ENCODE results near the gene SYNM. TPM values are rescaled to one million over a fixed set of nuclear protein-coding genes. Genes with fewer than 3 reads are reported as not detected.
"Not testable (repeated sequence)": the region's sequence is repeated elsewhere in the genome, so short reads cannot be mapped to it uniquely, and the experiment has no call there.

Gene SYNM
- total and polyA plus RNA-seq, 2 experiments from 2014 or later: 0.18 to 0.97 TPM

GRCh38 chr15:99073008-99073717 is 31.7 kb upstream of the SYNM start:
- no peak for DNase-seq
- H2AFZ ChIP-seq: no peak overlapping the region

DNA sequence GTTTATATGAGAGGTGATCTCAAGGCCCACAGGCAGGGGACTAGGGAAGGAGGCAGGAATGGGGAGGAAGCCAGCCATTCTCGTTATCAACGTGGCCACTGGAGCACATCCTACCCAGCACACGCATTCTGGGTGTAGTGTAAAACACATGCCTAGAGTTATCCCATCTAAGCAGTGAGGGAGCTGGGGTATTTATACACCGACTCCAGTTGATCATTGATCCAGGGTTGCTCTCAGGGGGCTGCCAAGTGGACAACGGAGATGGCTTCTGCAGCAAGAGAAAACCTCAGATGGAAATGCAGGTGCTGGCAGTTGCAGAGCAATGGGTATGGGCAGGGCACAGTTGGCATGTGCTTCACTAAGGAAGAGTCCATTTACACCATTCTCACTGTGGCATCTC is 30.4 kb upstream of the SYNM start:
- Histone ChIP-seq H4K20me1 (ENCODE audit: insufficient read depth) (no peaks in the 10 kb centered on the region), H3F3A (ENCODE audit: insufficient read depth) (no peaks in the 10 kb centered on the region), H3K4me3 (no peak overlapping the region), H3K4me1 (ENCODE audit: insufficient read depth) (0 out of 2 replicates have a peak, but pooled peaks cover 4% of the 10 kb centered on the region), H3K9ac (no peak overlapping the region), H3K36me3 (ENCODE audit: low read depth) (no peaks in the 10 kb centered on the region), H3K9me2 (ENCODE audit: insufficient read depth) (no peaks in the 10 kb centered on the region), H3K79me2 (ENCODE audit: insufficient read depth) (no peaks in the 10 kb centered on the region), H3K4me2 (ENCODE audit: unreplicated experiment) (no peak overlapping the region), H2AFZ (no peak overlapping the region), H3K9me3 (ENCODE audit: low read depth) (no peaks in the 10 kb centered on the region), H3K27me3 (replicated peaks; ENCODE audit: insufficient read depth) (no peaks in the 10 kb centered on the region), H3K27ac (no peak overlapping the region)
- WGBS, 2 experiments (ENCODE audit: low coverage in 1 of 2, low lambda C conversion rate in 2 of 2, missing lambda C conversion rate in 2 of 2): 81 to 82% methylated on average over 5 of the region's 5 CpGs
- no peak for DNase-seq
- TF ChIP-seq EZH2phosphoT487 (IDR thresholded peaks at IDR 0.05; ENCODE audit: insufficient read depth, low read depth): no peak
- TF ChIP-seq EZH2 (IDR thresholded peaks at IDR 0.05; ENCODE audit: insufficient read depth, poor library complexity, severe bottlenecking): no peak
- in situ Hi-C loops (cut with MboI): loop anchor here (10.0 to 25.0 kb wide), 2 partner anchors 412 to 630 kb away; no protein-coding TSS in a partner anchor

More at GRCh38 chr15:99073008-99073717, 31.7 kb upstream of the SYNM start:
- Histone ChIP-seq H3K79me2 (ENCODE audit: insufficient read depth) (no peaks in the 10 kb centered on the region), H3F3A (ENCODE audit: insufficient read depth) (no peaks in the 10 kb centered on the region), H3K4me1 (ENCODE audit: insufficient read depth) (0 out of 2 replicates have a peak, but pooled peaks cover 4% of the 10 kb centered on the region), H3K4me2 (ENCODE audit: unreplicated experiment) (no peak overlapping the region), H3K27ac (no peak overlapping the region), H4K20me1 (ENCODE audit: insufficient read depth) (no peaks in the 10 kb centered on the region), H3K9me2 (ENCODE audit: insufficient read depth) (no peaks in the 10 kb centered on the region), H3K36me3 (ENCODE audit: low read depth) (no peaks in the 10 kb centered on the region), H3K9me3 (ENCODE audit: low read depth) (no peaks in the 10 kb centered on the region), H3K27me3 (replicated peaks; ENCODE audit: insufficient read depth) (no peaks in the 10 kb centered on the region), H3K4me3 (no peak overlapping the region), H3K9ac (no peak overlapping the region)
- TF ChIP-seq EZH2 (IDR thresholded peaks at IDR 0.05; ENCODE audit: insufficient read depth, poor library complexity, severe bottlenecking): no peak
- TF ChIP-seq EZH2phosphoT487 (IDR thresholded peaks at IDR 0.05; ENCODE audit: insufficient read depth, low read depth): no peak
- 58 to 73% methylated on average over 4 of the region's 4 CpGs for WGBS, 2 experiments (ENCODE audit: low coverage in 1 of 2, low lambda C conversion rate in 2 of 2, missing lambda C conversion rate in 2 of 2)
- in situ Hi-C loops (cut with MboI): loop anchor here (10.0 to 25.0 kb wide), 2 partner anchors 411 to 628 kb away; no protein-coding TSS in a partner anchor

DNA sequence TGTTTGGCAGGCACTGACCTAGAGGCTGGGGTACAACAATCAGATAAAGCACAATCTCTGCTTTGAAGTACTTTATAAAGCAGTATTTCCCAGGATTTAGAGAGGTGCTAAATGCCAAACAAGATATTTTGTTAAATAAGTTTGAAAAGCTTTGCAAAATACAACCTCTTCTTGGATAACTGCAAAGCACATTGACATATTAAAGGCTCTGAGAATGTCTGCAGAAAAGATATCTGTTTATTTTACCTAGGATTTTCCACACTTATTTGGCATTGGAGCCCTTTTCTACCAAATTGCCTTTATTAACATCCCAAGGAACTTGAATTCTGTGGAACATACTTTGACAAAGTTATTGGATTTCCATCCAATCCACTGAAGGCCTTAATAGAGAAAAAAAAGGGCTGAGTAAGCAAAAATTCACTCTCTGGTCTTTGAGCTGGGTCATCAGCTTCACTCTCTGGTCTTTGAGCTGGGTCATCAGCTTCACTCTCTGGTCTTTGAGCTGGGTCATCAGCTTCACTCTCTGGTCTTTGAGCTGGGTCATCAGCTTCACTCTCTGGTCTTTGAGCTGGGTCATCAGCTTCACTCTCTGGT is 29.7 kb upstream of the SYNM start:
- not testable (repeated sequence) for H3K36me3 ChIP-seq (ENCODE audit: low read depth); H3K27me3 ChIP-seq (replicated peaks; ENCODE audit: insufficient read depth); H3K9me2 ChIP-seq (ENCODE audit: insufficient read depth); H3K79me2 ChIP-seq (ENCODE audit: insufficient read depth); H3K27ac ChIP-seq; H3F3A ChIP-seq (ENCODE audit: insufficient read depth); H3K4me3 ChIP-seq; H3K4me1 ChIP-seq (ENCODE audit: insufficient read depth); H2AFZ ChIP-seq; H4K20me1 ChIP-seq (ENCODE audit: insufficient read depth); DNase-seq; H3K4me2 ChIP-seq (ENCODE audit: unreplicated experiment); H3K9me3 ChIP-seq (ENCODE audit: low read depth); H3K9ac ChIP-seq
- in situ Hi-C loops (cut with MboI): loop anchor here (10.0 kb wide), 1 partner anchor 630 kb away; no protein-coding TSS in a partner anchor

- H3K4me3 ChIP-seq: peak overlapping the region; percentile 70
- H3F3A ChIP-seq (ENCODE audit: insufficient read depth): no peaks in the 10 kb centered on the region
- H3K36me3 ChIP-seq (ENCODE audit: low read depth): no peaks in the 10 kb centered on the region
- 0 out of 2 replicates have a peak, but pooled peaks cover 4% of the 10 kb centered on the region for H3K4me1 ChIP-seq (ENCODE audit: insufficient read depth)
- peak overlapping the region; percentile 92 for H2AFZ ChIP-seq
- no peaks in the 10 kb centered on the region for H3K79me2 ChIP-seq (ENCODE audit: insufficient read depth)
- H3K4me2 ChIP-seq (ENCODE audit: unreplicated experiment): peak overlapping the region; percentile 87
- H3K9me2 ChIP-seq (ENCODE audit: insufficient read depth): no peaks in the 10 kb centered on the region
- no peak for DNase-seq
- peak overlapping the region; percentile 67 for H3K9ac ChIP-seq
- no peak for TF ChIP-seq EZH2phosphoT487 (IDR thresholded peaks at IDR 0.05; ENCODE audit: insufficient read depth, low read depth)
- TF ChIP-seq EZH2 (IDR thresholded peaks at IDR 0.05; ENCODE audit: insufficient read depth, poor library complexity, severe bottlenecking): no peak
- 94 to 96% methylated on average over 2 of the region's 2 CpGs for whole genome bisulfite sequencing, 2 experiments (ENCODE audit: low coverage in 1 of 2, low lambda C conversion rate in 2 of 2, missing lambda C conversion rate in 2 of 2)
- H3K9me3 ChIP-seq (ENCODE audit: low read depth): no peaks in the 10 kb centered on the region
- no peaks in the 10 kb centered on the region for H4K20me1 ChIP-seq (ENCODE audit: insufficient read depth)
- H3K27ac ChIP-seq: peak overlapping the region; percentile 31
- H3K27me3 ChIP-seq (replicated peaks; ENCODE audit: insufficient read depth): no peaks in the 10 kb centered on the region
- in situ Hi-C loops (cut with MboI): loop anchor here (10.0 kb wide), 1 partner anchor 631 kb away; no protein-coding TSS in a partner anchor
These were observed 28.8 kb upstream of the SYNM start for GRCh38 chr15:99076109-99076508.

All from GM23248 (cell line).